HepG2 (cell line): Measurements from ENCODE around the gene NAA38. TPM values are rescaled to one million over a fixed set of nuclear protein-coding genes. Genes with fewer than 3 reads are reported as not detected.

Experiments used
- FOXO4 ChIP-seq: sonication (generic); formaldehyde crosslinking; conservative IDR thresholded peaks from 2 replicates; pipeline ENCODE4 v1.8.1; 2023; ENCODE audit warnings: missing genetic modification reagents
- GFI1 ChIP-seq: sonication (generic); formaldehyde crosslinking; IDR thresholded peaks from 2 replicates; pipeline ENCODE4 v1.5.0; 2020; ENCODE audit warnings: missing genetic modification reagents, mild to moderate bottlenecking, borderline replicate concordance
- HIC2 ChIP-seq: sonication (generic); formaldehyde crosslinking; IDR thresholded peaks from 2 replicates; pipeline ENCODE4 v1.9.0; 2022; ENCODE audit warnings: low read depth, missing genetic modification reagents
- JUND ChIP-seq: sonication (generic); formaldehyde crosslinking; IDR thresholded peaks from 2 replicates; pipeline ENCODE4 v1.8.0; 2022; ENCODE audit warnings: mild to moderate bottlenecking, missing genetic modification reagents
- KMT2B ChIP-seq: IDR thresholded peaks from 2 replicates; pipeline ENCODE4 v1.6.1; 2016; ENCODE audit warnings: missing genetic modification reagents, missing compliant biosample characterization
- SNAPC4 ChIP-seq: sonication (generic); formaldehyde crosslinking; IDR thresholded peaks from 2 replicates; pipeline ENCODE4 v1.4.0; 2020; ENCODE audit warnings: mild to moderate bottlenecking, missing genetic modification reagents
- WIZ ChIP-seq: sonication (generic); formaldehyde crosslinking; IDR thresholded peaks from 2 replicates; pipeline ENCODE4 v1.5.1; 2020; ENCODE audit warnings: mild to moderate bottlenecking, missing genetic modification reagents
- ZFP41 ChIP-seq: sonication (generic); formaldehyde crosslinking; IDR thresholded peaks from 2 replicates; pipeline ENCODE4 v1.4.0; 2020; ENCODE audit warnings: mild to moderate bottlenecking, missing genetic modification reagents, borderline replicate concordance
- ZNF350 ChIP-seq: sonication (generic); formaldehyde crosslinking; IDR thresholded peaks from 2 replicates; pipeline ENCODE4 v1.4.0; 2020; ENCODE audit warnings: mild to moderate bottlenecking, low read depth, missing genetic modification reagents, borderline replicate concordance
- ZNF510 ChIP-seq: sonication (generic); formaldehyde crosslinking; IDR thresholded peaks from 2 replicates; pipeline ENCODE4 v1.4.0; 2020; ENCODE audit warnings: low read depth, mild to moderate bottlenecking, missing genetic modification reagents
- ZNF530 ChIP-seq: sonication (generic); formaldehyde crosslinking; IDR thresholded peaks from 2 replicates; pipeline ENCODE4 v1.5.0; 2020; ENCODE audit warnings: low read depth, mild to moderate bottlenecking, missing genetic modification reagents
- ZNF563 ChIP-seq: sonication (generic); formaldehyde crosslinking; IDR thresholded peaks from 2 replicates; pipeline ENCODE4 v1.8.0; 2022; ENCODE audit warnings: mild to moderate bottlenecking, moderate library complexity, missing genetic modification reagents
- ZNF609 ChIP-seq: sonication (generic); formaldehyde crosslinking; IDR thresholded peaks from 2 replicates; pipeline ENCODE4 v1.4.0; 2020; ENCODE audit warnings: mild to moderate bottlenecking, missing genetic modification reagents, borderline replicate concordance
- ZNF775 ChIP-seq: sonication (generic); formaldehyde crosslinking; IDR thresholded peaks from 2 replicates; pipeline ENCODE4 v1.4.0; 2020; ENCODE audit warnings: missing genetic modification reagents, mild to moderate bottlenecking, moderate library complexity, borderline replicate concordance
- ZNF878 ChIP-seq: sonication (generic); formaldehyde crosslinking; IDR thresholded peaks from 2 replicates; pipeline ENCODE4 v1.8.1; 2023; ENCODE audit warnings: mild to moderate bottlenecking, missing genetic modification reagents, moderate library complexity
- polyA plus RNA-seq, 8 experiments: library from polyadenylated mRNA; depleted of rRNA in 3 of 8; stranded (reverse) in 7 of 8; unstranded in 1 of 8; fragments of >200 nt; fragmentation: Illumina TruSeq in 4 of 8; extraction: Trizol in 4 of 8; gene quantifications; 2 replicates each; pipeline versions ENCODE4 v1.2.1 to v1.2.3, GENCODE V29; 2011 to 2016; ENCODE audit warnings: low read depth in 4 of 8, missing spikeins in 1 of 8, mixed read lengths in 1 of 8; ENCODE audit not compliant: insufficient read depth in 1 of 8
- total RNA-seq, 5 experiments: library from RNA; depleted of rRNA; stranded (reverse); fragments of >200 nt; fragmentation: Illumina TruSeq; extraction: Trizol; gene quantifications; 2 replicates each; pipeline ENCODE4 v1.2.3, GENCODE V29; 2016; ENCODE audit warnings: low read depth in 1 of 5

Gene NAA38
- total and polyA plus RNA-seq, 2 of the 13 experiments (the other 11 are each of a cell fraction or from before 2014, with no cell fraction given), result 46.9 to 91.6 TPM

- no peak for TF ChIP-seq HIC2 (CRISPR knock-in tag)
- TF ChIP-seq JUND (CRISPR knock-in tag), result no peak
- no peak for TF ChIP-seq ZNF530 (CRISPR knock-in tag)
- TF ChIP-seq GFI1 (CRISPR knock-in tag), result 0 out of 2 replicates have a peak, but pooled peaks have one; percentile 30
- peak; percentile 37; the same call in 1 of the 2 replicates for TF ChIP-seq ZNF563
- TF ChIP-seq WIZ (CRISPR knock-in tag), result no peak
- no peak for TF ChIP-seq ZNF775 (CRISPR knock-in tag)
- TF ChIP-seq ZNF350 (CRISPR knock-in tag), result peak; percentile 59
- no peak for TF ChIP-seq KMT2B (CRISPR knock-in tag)
- no peak for TF ChIP-seq SNAPC4 (CRISPR knock-in tag)
- TF ChIP-seq FOXO4, result no peak
- peak; percentile 74; the same call in 1 of the 2 replicates for TF ChIP-seq ZFP41
- TF ChIP-seq ZNF878 (CRISPR knock-in tag), result peak; percentile 49; the same call in 1 of the 2 replicates
- no peak for TF ChIP-seq ZNF510 (CRISPR knock-in tag)
- TF ChIP-seq ZNF609 (CRISPR knock-in tag), result no peak
Observed at GRCh38 chr17:7857713-7858521, 558 bp upstream of the NAA38 start, which contains the start of gene CYB5D1 (continued).
